Muscle of leg (tissue), 11 donors: ENCODE data around the gene SYNDIG1L. TPM values are rescaled to one million over a fixed set of nuclear protein-coding genes. Genes with fewer than 3 reads are reported as not detected.

ENCODE experiments used
- DNase-seq: peaks from one replicate; pipeline ENCODE4 v3.0.0; 2013
- H3K27ac ChIP-seq: one replicate; pipeline ENCODE4 v1.5.1; 2013; ENCODE audit warnings: mild to moderate bottlenecking, low read length, control low read depth
- H3K27me3 ChIP-seq: one replicate; pipeline ENCODE4 v1.6.1; 2013; ENCODE audit warnings: low read length; ENCODE audit not compliant: control insufficient read depth, insufficient read depth
- H3K36me3 ChIP-seq: one replicate; pipeline ENCODE4 v1.6.1; 2013; ENCODE audit warnings: low read length; ENCODE audit not compliant: control insufficient read depth, insufficient read depth
- H3K4me1 ChIP-seq: one replicate; pipeline ENCODE4 v1.6.1; 2013; ENCODE audit warnings: low read length; ENCODE audit not compliant: control insufficient read depth, insufficient read depth
- H3K4me3 ChIP-seq: one replicate; pipeline ENCODE4 v1.5.1; 2013; ENCODE audit warnings: low read length, control low read depth
- H3K9me3 ChIP-seq: replicated peaks from 2 replicates; pipeline ENCODE4 v1.6.1; 2013; ENCODE audit warnings: low read depth, low read length; ENCODE audit not compliant: control insufficient read depth
- WGBS: methylation state at CpG from one replicate; pipeline ENCODE4 v1.1.5; 2013; ENCODE audit warnings: missing lambda C conversion rate; ENCODE audit not compliant: insufficient coverage; 5-methylcytosine and 5-hydroxymethylcytosine counted together
- polyA plus RNA-seq, 8 donors: library from polyadenylated mRNA; unstranded; fragments of 120-200 nt; gene quantifications; one replicate each; pipeline versions ENCODE4 v1.2.1 to v1.2.3, GENCODE V29; 2013; ENCODE audit warnings: inconsistent platforms in 1 of 8, low replicate concordance in 1 of 8; ENCODE audit not compliant: insufficient read length in 8 of 8, insufficient read depth in 1 of 8
- total RNA-seq: library from RNA; stranded (reverse); fragments of 120-200 nt; gene quantifications from one replicate; pipeline ENCODE4 v1.2.4, GENCODE V29; 2013

The SYNDIG1L gene
- total and polyA plus RNA-seq, 9 donors, result 0.04 to 0.10 (median 0.08) TPM; not detected in 5

DNA sequence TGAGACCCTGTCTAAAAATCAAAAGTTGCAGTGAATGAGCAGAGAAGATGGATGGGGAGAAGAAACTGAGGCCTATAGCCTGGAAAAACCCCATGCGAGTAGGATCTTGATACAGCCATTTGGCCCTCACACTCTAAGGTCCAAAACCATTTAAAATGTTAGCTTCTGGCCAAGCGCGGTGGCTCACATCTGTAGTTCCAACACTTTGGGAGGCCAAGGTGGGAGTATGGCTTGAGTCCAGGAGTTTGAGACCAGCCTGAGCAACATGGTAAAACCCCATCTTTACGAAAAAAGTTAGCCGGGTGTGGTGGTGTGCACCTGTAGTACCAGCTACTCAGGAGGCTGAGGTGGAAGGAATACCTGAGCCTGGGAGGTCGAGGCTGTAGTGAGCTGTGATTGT, 58.0 kb downstream of the SYNDIG1L start:
- Histone ChIP-seq H3K4me1 (no peaks in the 10 kb centered on the region), H3K27me3 (peaks cover 5% of the 10 kb centered on the region), H3K27ac (no peak overlapping the region), H3K36me3 (no peaks in the 10 kb centered on the region), H3K4me3 (no peak overlapping the region), H3K9me3 (no peaks in the 10 kb centered on the region)
- DNase-seq, result no peak
- WGBS, result 96% methylated on average over 3 of the region's 6 CpGs

DNA sequence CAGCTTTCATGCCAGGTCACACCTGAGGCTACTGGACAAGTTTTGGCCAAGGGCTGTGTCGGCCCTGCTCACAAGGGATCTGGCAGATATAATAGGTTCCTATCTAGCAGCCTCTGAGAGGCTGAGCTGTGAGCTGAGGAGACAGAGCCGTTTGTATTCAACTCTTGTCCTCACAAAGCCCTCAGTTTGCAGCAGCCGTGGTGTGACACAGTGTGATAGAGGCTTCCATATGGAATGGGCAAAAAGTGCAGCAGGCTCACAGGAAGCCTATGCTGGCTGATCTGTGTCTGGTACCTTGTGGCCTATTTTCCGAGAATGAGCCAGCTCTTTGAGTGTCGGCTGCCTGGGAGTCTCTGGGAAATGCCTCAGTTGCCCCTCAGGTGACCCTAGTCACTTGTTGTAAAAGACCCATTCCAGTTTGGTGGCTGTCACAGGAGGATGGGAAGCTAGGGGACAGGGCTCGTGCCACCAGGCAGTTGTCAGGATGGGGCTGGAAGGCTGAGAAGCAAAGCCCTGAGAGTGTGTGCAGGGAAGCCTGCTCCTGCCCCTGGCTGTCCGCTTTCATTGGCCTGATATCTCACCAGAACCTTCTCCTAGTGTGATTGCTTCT, 61.6 kb downstream of the SYNDIG1L start:
- WGBS, result 51% methylated on average over 5 of the region's 7 CpGs
- Histone ChIP-seq H3K27me3 (peaks cover 5% of the 10 kb centered on the region), H3K4me1 (peaks cover 3% of the 10 kb centered on the region), H3K27ac (no peak overlapping the region), H3K9me3 (no peaks in the 10 kb centered on the region), H3K36me3 (no peaks in the 10 kb centered on the region), H3K4me3 (no peak overlapping the region)
- DNase-seq, result no peak

DNA sequence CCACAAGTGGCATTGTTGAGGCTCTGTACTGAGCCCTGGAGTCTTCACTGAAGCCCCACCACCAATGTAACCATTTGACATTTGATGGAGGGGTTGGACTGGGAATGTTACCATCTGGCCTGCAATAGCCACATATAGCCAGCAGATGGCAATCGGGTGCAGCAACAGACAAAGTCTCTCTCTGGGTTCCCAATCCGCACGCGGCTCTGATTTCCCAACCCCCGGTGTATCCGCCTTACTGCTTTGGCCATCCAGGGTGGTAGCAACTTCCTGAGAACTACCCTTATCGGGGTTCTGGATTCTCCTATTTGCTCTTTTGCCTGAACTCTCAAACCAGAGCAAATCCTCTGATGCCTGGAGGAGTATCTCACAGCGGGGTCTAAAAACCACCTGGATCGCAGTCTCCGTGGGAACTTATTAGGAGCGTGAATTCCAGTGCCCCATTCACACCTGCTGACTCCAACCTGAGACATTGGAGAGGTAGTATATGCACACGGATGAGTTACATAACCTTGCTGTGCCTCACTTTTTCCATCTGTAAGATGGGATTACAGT, 63.6 kb downstream of the SYNDIG1L start:
- Histone ChIP-seq H3K4me3 (no peak overlapping the region), H3K4me1 (peaks cover 3% of the 10 kb centered on the region), H3K9me3 (no peaks in the 10 kb centered on the region), H3K27ac (no peak overlapping the region), H3K36me3 (no peaks in the 10 kb centered on the region), H3K27me3 (peaks cover 5% of the 10 kb centered on the region)
- peak; percentile 79 for DNase-seq
- 15% methylated on average over 10 of the region's 12 CpGs for WGBS

DNA sequence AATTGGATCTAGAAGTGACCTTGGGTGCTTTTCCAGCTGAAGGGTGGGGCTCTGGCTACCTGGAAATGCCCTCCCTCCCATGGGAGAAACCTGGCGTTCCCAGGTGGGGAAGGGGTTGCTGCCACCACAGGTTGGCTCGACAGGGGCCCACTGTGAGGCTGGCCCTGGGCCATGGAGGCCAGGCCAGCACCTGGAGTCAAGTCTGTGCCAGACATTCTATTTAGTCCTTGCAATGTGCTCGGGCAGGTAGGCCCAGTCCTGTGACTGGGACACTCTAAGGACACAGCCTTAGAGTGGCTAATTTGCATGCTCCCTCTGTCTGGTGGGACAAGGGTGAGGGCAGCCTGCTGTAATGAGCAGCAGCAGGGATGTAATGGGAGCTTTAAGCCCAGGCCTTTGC, 65.8 kb downstream of the SYNDIG1L start:
- no peak overlapping the region for H3K27ac ChIP-seq
- H3K4me1 ChIP-seq, result peaks cover 3% of the 10 kb centered on the region
- H3K36me3 ChIP-seq, result no peaks in the 10 kb centered on the region
- H3K27me3 ChIP-seq, result peaks cover 5% of the 10 kb centered on the region
- DNase-seq, result no peak
- WGBS, result 49% methylated on average over 3 of the region's 3 CpGs
- no peak overlapping the region for H3K4me3 ChIP-seq
- no peaks in the 10 kb centered on the region for H3K9me3 ChIP-seq

DNA sequence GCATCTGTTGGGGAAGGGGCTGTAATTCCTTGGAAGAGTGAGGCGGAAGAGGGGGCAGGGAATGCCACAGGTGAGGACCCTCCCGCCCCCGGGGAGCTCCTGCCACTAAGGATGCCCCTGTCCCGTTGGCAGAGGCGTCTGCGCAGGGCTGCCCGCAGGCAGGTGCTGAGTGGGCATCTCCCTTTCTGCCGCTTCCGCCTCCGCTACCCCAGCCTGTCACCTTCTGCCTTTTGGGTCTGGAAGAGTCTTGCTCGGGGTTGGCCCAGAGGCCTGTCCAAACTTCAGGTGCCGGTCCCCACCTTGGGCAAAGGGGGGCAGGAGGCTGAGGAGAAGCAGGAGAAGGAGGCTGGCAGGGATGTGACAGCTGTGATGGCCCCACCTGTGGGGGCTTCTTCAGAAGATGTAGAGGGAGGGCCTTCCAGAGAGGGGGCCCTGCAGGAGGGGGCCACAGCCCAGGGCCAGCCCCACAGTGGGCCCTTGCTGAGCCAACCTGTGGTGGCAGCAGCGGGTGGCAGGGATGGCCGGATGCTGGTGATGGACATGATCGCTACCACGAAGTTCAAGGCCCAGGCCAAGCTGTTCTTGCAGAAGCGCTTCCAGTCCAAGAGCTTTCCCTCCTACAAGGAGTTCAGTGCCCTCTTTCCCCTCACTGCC, 67.7 kb downstream of the SYNDIG1L start:
- H3K9me3 ChIP-seq, result no peaks in the 10 kb centered on the region
- no peaks in the 10 kb centered on the region for H3K27me3 ChIP-seq
- peaks cover 3% of the 10 kb centered on the region for H3K4me1 ChIP-seq
- H3K27ac ChIP-seq, result no peak overlapping the region
- H3K4me3 ChIP-seq, result no peak overlapping the region
- 85% methylated on average over 16 of the region's 17 CpGs for WGBS
- no peak for DNase-seq
- H3K36me3 ChIP-seq, result no peaks in the 10 kb centered on the region

DNA sequence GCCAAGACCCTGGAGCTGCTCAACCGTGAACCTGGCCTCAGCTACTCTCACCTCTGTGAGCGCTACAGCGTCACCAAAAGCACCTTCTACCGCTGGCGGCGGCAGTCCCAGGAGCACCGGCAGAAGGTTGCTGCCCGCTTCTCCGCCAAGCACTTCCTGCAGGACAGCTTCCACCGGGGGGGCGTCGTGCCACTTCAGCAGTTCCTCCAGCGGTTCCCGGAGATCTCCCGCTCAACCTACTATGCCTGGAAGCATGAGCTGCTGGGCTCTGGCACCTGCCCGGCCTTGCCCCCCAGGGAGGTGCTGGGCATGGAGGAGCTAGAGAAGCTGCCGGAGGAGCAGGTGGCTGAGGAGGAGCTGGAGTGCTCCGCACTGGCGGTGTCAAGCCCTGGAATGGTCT, 68.4 kb downstream of the SYNDIG1L start:
- peaks cover 2% of the 10 kb centered on the region for H3K4me1 ChIP-seq
- no peak for DNase-seq
- no peaks in the 10 kb centered on the region for H3K9me3 ChIP-seq
- WGBS, result 90% methylated on average over 17 of the region's 19 CpGs
- no peaks in the 10 kb centered on the region for H3K36me3 ChIP-seq
- H3K27ac ChIP-seq, result no peak overlapping the region
- no peak overlapping the region for H3K4me3 ChIP-seq
- no peaks in the 10 kb centered on the region for H3K27me3 ChIP-seq

DNA sequence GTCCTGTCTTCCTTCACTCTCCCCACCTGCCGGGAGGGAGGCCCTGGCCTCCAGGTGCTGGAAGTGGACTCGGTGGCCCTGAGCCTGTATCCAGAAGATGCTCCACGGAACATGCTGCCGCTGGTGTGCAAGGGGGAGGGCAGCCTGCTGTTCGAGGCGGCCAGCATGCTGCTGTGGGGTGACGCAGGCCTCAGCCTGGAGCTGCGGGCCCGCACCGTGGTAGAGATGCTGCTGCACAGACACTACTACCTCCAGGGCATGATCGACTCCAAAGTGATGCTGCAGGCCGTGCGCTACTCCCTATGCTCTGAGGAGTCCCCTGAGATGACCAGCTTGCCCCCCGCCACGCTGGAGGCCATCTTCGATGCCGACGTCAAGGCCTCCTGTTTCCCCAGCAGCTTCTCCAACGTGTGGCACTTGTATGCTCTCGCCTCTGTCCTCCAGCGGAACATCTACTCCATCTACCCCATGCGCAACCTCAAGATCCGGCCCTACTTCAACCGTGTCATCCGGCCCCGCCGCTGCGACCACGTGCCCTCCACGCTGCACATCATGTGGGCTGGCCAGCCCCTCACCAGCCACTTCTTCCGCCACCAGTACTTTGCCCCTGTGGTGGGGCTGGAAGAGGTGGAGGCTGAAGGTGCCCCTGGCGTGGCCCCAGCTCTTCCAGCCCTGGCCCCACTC, 69.0 kb downstream of the SYNDIG1L start:
- no peak overlapping the region for H3K4me3 ChIP-seq
- H3K4me1 ChIP-seq, result no peaks in the 10 kb centered on the region
- no peaks in the 10 kb centered on the region for H3K27me3 ChIP-seq
- no peak overlapping the region for H3K27ac ChIP-seq
- H3K36me3 ChIP-seq, result no peaks in the 10 kb centered on the region
- 90% methylated on average over 32 of the region's 32 CpGs for WGBS
- H3K9me3 ChIP-seq, result no peaks in the 10 kb centered on the region
- DNase-seq, result no peak

Other genes starting within 250 kb of the SYNDIG1L start
- not detected for gene VSX2, start 186.8 kb downstream of the SYNDIG1L start, total RNA-seq
- not detected for gene VSX2, start 186.8 kb downstream of the SYNDIG1L start, polyA plus RNA-seq
- gene ABCD4, start 123.3 kb downstream of the SYNDIG1L start, total RNA-seq, result 33.5 TPM
- 10 to 100 TPM; 45.2 to 71.0 (median 58.9) TPM for gene ABCD4, start 123.3 kb downstream of the SYNDIG1L start, polyA plus RNA-seq
- gene VRTN, start 77.7 kb downstream of the SYNDIG1L start, total RNA-seq, result not detected
- under 1 TPM in 1 of 8 donors, not detected in 7; 0.08 TPM for gene VRTN, start 77.7 kb downstream of the SYNDIG1L start, polyA plus RNA-seq
- 97.2 TPM for gene NPC2, start 67.1 kb upstream of the SYNDIG1L start, total RNA-seq
- gene NPC2, start 67.1 kb upstream of the SYNDIG1L start, polyA plus RNA-seq, result 100 to 1,000 TPM in 4 of 8 donors, 10 to 100 TPM in 4; 81.0 to 147 (median 98.0) TPM
- 24.6 TPM for gene ISCA2, start 67.6 kb upstream of the SYNDIG1L start, total RNA-seq
- 10 to 100 TPM; 21.7 to 27.1 (median 24.5) TPM for gene ISCA2, start 67.6 kb upstream of the SYNDIG1L start, polyA plus RNA-seq
- gene LTBP2, start 186.0 kb upstream of the SYNDIG1L start, total RNA-seq, result 10.5 TPM
- gene LTBP2, start 186.0 kb upstream of the SYNDIG1L start, polyA plus RNA-seq, result 10 to 100 TPM in 4 of 8 donors, 1 to 10 TPM in 4; 4.9 to 19.2 (median 9.4) TPM